Body of pancreas (tissue), 4 donors: ENCODE results near the gene SNX32. TPM values are rescaled to one million over a fixed set of nuclear protein-coding genes. Genes with fewer than 3 reads are reported as not detected.

Experiments
- ATAC-seq: fragments of 150-250 bp; one replicate; pipeline ENCODE4 v1.9.1; 2016
- DNase-seq, 4 donors: peaks; one replicate each; pipeline ENCODE4 v3.0.0-alpha.2; 2019
- H3K27ac ChIP-seq, 4 donors: fragments of 200-600 bp; sonication (generic); 1 replicate in 3 of 4; 2 replicates in 1 of 4; pipeline versions ENCODE4 v1.5.1 to v1.6.1; 2016 to 2019; ENCODE audit warnings: mild to moderate bottlenecking in 1 of 4, mixed read lengths in 1 of 4, moderate library complexity in 1 of 4
- H3K27me3 ChIP-seq, 2 donors: fragments of 200-600 bp; sonication (generic); one replicate each; pipeline ENCODE4 v1.6.0; 2016; ENCODE audit warnings: mild to moderate bottlenecking in 1 of 2
- H3K36me3 ChIP-seq, 2 donors: fragments of 200-600 bp; sonication (generic); replicated peaks in 1 of 2; 2 replicates each; pipeline ENCODE4 v1.5.1; 2016; ENCODE audit warnings: low read depth in 2 of 2; ENCODE audit not compliant: insufficient read depth in 1 of 2
- H3K4me1 ChIP-seq: fragments of 200-600 bp; sonication (generic); one replicate; pipeline ENCODE4 v1.6.0; 2016
- H3K4me3 ChIP-seq, 2 donors: fragments of 200-600 bp; sonication (generic); 1 replicate in 1 of 2; 2 replicates in 1 of 2; pipeline ENCODE4 v1.5.1; 2016 to 2019
- H3K9me3 ChIP-seq, 3 donors: fragments of 200-600 bp; sonication (generic); 1 replicate in 2 of 3; 2 replicates in 1 of 3; pipeline ENCODE4 v1.5.1; 2016
- CTCF ChIP-seq, 7 experiments: fragments of 450-650 bp in 4 of 7; fragments of 200-600 bp in 3 of 7; sonication (generic) in 3 of 7; IDR thresholded peaks; one replicate each; pipeline ENCODE4 v1.5.1; 2016 to 2019; ENCODE audit warnings: antibody characterized with exemption in 7 of 7
- POLR2A ChIP-seq, 3 donors: fragments of 450-650 bp; IDR thresholded peaks; one replicate each; pipeline ENCODE4 v1.6.1; 2016; ENCODE audit warnings: antibody characterized with exemption in 3 of 3, mild to moderate bottlenecking in 2 of 3
- WGBS, 2 donors: methylation state at CpG; one replicate each; pipeline ENCODE4 v1.1.5; 2017; 5-methylcytosine and 5-hydroxymethylcytosine counted together
- intact Hi-C: fragments of 100-400 bp; cut with DNase I; formaldehyde crosslinking; loops from one replicate; pipeline ENCODE4 v1.15.1; 2023
- total RNA-seq, 2 donors: library from RNA; depleted of rRNA; stranded (reverse); fragments of >200 nt; gene quantifications; one replicate each; pipeline ENCODE4 v1.1.0, GENCODE V29; 2016

SNX32 gene
- total RNA-seq, 2 donors from 2014 or later, result 0.26 TPM; not detected in 1

DNA sequence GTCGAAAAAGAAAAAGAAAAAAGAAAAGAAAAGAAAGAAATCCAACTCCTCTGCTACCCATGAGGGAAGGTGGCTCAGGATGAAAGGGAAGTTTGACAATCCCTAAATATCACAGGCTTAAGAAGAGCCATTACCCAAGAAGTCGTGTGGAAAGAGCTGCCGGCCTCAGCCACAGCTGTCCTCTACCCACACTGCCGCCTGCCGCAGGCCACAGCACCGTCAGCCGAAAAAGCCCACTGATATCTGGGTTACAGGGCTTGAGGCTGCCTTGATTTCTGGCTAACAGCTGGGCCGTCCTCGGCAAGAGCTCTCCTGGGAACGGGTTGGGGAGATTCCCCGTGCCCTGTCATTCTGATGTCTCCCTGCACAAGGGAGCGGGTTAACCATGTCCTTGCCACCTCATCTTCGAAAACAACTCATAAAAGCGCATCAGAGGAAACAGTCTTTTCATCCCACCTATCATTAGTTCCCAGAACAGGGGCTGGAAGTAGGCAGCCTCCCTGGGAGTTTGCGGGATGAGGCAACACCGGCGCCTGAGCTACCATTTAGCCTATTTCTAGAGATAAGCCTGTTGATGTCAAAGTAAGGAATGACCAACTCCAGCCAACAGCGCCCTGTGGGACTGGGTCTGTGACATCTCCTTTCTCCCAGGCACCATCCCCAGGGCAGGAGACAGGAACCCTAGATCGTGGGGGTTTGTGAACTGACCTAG lies 21.8 kb upstream of the SNX32 start:
- H3K4me3 ChIP-seq, result no peak overlapping the region
- no peak overlapping the region for H3K27ac ChIP-seq
- H3K36me3 ChIP-seq, result no peaks in the 10 kb centered on the region
- no peaks in the 10 kb centered on the region for H3K27me3 ChIP-seq
- 66 to 75% methylated on average over 17 to 19 of the region's 19 CpGs for WGBS, 2 donors
- ATAC-seq, result no peak
- DNase-seq, result no peak
- H3K9me3 ChIP-seq, result no peaks in the 10 kb centered on the region
- no peak for TF ChIP-seq CTCF (IDR thresholded peaks at IDR 0.05)
- TF ChIP-seq POLR2A (IDR thresholded peaks at IDR 0.05), result no peak
- intact Hi-C loops, result loop anchor here (5.0 kb wide), 1 partner anchor 35 kb away; no protein-coding TSS in a partner anchor
- peaks cover 4% of the 10 kb centered on the region for H3K4me1 ChIP-seq

DNA sequence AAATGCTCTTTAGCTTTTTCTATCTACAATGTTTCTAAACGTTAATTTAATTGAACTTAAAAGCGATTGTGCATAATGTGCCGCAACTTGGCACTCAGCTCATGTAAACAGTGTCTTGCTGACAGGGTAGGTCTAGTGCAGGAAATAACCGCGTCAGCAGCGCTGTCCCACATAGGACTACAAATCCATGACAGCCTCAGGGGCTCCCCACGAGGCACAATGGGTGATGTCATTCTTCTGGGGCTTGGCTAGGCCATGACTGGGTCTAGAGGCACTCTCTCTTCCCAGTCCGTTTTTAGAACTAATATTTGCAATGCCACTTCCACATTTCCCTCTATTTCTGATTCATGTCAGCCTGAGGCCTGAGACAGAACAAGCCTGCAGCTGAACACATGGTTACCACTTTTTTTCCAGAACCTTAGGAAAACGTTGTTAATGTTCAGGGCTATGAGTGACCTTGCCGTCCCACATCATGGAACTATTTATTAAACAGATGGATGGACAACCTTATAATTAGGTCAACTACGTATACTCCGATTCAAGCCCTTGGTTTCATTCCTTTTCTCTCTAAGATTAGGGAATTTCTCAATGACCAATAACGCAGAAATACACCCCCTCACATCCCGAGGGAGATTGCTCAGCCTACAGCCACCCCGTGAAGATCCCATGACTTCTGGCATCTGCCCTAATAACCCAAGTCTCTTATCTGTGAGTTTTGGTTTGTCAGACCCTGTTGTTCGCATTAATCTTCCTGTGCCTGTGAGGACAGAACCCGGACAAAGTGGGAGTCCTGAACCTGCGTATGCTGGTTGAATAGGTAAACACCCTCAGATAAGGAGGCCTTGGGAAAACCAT lies 19.4 kb upstream of the SNX32 start:
- Histone ChIP-seq H3K27me3 (no peaks in the 10 kb centered on the region), H3K9me3 (no peaks in the 10 kb centered on the region), H3K36me3 (no peaks in the 10 kb centered on the region), H3K4me3 (no peak overlapping the region), H3K4me1 (peaks cover 15% of the 10 kb centered on the region), H3K27ac (no peak overlapping the region)
- intact Hi-C loops, result loop anchor here (5.0 kb wide), 1 partner anchor 37 kb away; no protein-coding TSS in a partner anchor
- TF ChIP-seq POLR2A (IDR thresholded peaks at IDR 0.05), result no peak
- TF ChIP-seq CTCF (IDR thresholded peaks at IDR 0.05), result no peak
- 50 to 69% methylated on average over 15 to 18 of the region's 18 CpGs for WGBS, 2 donors
- DNase-seq (peak in 3 of 4 donors; percentile 50 to 62 (median 58)), ATAC-seq (no peak)

DNA sequence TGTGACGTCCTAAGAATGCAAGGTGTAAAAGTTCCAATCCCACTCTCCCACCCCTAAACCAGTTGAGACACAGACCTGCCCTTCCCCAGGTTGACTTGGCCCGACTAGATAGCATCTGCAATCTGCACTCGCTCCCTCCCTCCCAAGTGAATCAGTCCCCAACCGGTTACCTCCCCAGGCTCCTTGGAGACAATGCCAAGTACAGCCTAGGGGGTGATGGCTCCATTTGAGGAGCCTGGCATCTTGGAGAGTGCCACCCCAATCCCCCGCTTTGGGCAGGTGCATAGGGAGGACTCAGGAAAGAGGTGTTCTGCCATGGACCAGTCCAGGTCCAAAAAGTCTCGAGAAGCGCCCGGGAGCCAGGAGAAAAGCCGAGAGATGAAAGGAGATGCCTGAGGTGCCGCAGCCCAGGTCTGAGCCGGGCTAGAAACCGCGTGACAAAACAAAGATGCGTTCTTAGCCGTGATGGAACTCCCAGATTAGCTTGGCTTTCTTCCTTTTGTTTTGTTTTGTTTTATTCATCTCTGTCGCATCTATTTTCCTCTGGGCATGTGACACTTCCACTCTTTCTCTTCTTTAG lies 18.7 kb upstream of the SNX32 start:
- H3K27me3 ChIP-seq, result no peaks in the 10 kb centered on the region
- DNase-seq (no peak), ATAC-seq (no peak)
- no peak overlapping the region for H3K27ac ChIP-seq
- H3K4me3 ChIP-seq, result no peak overlapping the region
- TF ChIP-seq POLR2A (IDR thresholded peaks at IDR 0.05), result no peak
- WGBS, 2 donors, result 78 to 85% methylated on average over 13 to 16 of the region's 16 CpGs
- peaks cover 15% of the 10 kb centered on the region for H3K4me1 ChIP-seq
- intact Hi-C loops, result loop anchor here (5.0 kb wide), 1 partner anchor 38 kb away; no protein-coding TSS in a partner anchor
- H3K9me3 ChIP-seq, result no peaks in the 10 kb centered on the region
- no peaks in the 10 kb centered on the region for H3K36me3 ChIP-seq

DNA sequence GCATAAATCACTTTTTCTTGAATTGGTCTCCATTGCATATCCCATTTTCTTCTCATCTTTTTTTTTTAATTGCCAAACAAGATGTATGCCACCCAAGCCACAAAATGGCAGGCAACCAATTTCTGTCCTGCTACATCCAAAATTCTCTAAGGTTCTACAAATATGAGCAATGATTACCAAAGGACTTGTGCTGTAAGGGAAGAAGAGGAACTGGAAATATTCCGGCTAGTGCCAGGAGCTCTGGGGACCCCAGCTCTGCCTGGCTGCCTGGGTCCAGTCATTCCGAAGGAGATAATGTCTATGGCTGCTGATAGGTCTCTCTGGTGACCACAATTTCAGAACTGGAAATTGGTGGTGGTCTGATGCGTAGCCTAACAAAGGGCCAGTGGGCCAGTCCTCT lies 17.1 kb upstream of the SNX32 start:
- ATAC-seq (no peak), DNase-seq (no peak)
- TF ChIP-seq POLR2A (IDR thresholded peaks at IDR 0.05) (no peak), CTCF (IDR thresholded peaks at IDR 0.05) (no peak)
- no peaks in the 10 kb centered on the region for H3K27me3 ChIP-seq
- no peaks in the 10 kb centered on the region for H3K9me3 ChIP-seq
- intact Hi-C loops, result no loop called here
- 83 to 93% methylated on average over 1 to 3 of the region's 3 CpGs for WGBS, 2 donors
- H3K4me1 ChIP-seq, result peaks cover 22% of the 10 kb centered on the region
- H3K27ac ChIP-seq, result no peak overlapping the region
- no peaks in the 10 kb centered on the region for H3K36me3 ChIP-seq
- H3K4me3 ChIP-seq, result no peak overlapping the region

DNA sequence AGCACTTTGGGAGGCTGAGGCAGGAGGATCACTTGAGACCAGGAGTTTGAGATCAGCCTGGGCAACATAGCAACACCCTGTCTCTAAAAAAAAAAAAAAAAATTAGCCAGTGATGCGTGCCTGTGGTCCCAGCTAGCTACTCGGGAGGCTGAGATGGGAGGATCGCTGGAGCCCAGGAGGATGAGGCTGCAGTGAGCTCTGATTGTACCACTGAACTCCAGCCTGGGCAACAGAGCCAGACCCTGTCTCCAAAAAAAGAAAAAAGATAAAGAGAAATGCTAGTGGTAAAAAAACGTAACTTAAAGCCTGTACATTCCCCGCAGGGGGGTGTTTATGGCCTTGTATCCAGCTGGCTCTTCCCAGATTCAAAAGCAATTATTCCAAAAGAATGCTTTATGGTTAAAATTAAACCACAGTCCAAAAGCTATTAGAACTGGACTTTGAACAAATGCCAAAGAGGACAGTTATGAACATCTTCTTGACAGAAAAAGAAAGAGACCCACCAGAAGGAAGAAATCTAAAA lies 16.4 kb upstream of the SNX32 start:
- peak overlapping the region in 1 of 2 donors; percentile 33 for H3K4me3 ChIP-seq
- TF ChIP-seq CTCF (IDR thresholded peaks at IDR 0.05) (no peak), POLR2A (IDR thresholded peaks at IDR 0.05) (no peak)
- H3K36me3 ChIP-seq, result no peaks in the 10 kb centered on the region
- H3K4me1 ChIP-seq, result peaks cover 25% of the 10 kb centered on the region
- intact Hi-C loops, result no loop called here
- no peaks in the 10 kb centered on the region for H3K27me3 ChIP-seq
- no peaks in the 10 kb centered on the region for H3K9me3 ChIP-seq
- WGBS, 2 donors, result 51 to 58% methylated on average over 5 of the region's 5 CpGs
- H3K27ac ChIP-seq, result peak overlapping the region in 3 of 4 donors; percentile 79 to 89 (median 88)
- no peak for DNase-seq
- no peak for ATAC-seq
